Measurements from ENCODE around the gene MCTP1.

MCTP1 gene

DNA sequence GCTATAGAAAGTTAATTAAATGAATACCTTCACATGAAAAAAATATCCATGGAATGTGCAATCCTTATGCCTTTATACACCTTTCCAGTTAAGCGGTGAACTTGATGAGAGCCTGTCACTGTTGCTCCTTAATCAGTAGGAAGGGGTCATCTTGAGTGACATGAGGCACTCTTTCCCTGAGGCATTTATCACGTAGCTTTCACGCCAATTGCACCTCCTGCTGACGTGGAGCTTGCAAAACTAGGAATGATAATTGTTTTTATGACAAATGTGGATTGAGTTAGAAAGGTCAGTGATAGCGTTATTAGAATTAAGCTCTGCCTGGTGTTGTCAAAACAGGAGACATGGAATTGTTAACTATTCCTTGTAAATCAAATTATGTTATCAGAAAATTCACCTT, 586.7 kb downstream of the MCTP1 start:
- TF ChIP-seq, protein P1, sequence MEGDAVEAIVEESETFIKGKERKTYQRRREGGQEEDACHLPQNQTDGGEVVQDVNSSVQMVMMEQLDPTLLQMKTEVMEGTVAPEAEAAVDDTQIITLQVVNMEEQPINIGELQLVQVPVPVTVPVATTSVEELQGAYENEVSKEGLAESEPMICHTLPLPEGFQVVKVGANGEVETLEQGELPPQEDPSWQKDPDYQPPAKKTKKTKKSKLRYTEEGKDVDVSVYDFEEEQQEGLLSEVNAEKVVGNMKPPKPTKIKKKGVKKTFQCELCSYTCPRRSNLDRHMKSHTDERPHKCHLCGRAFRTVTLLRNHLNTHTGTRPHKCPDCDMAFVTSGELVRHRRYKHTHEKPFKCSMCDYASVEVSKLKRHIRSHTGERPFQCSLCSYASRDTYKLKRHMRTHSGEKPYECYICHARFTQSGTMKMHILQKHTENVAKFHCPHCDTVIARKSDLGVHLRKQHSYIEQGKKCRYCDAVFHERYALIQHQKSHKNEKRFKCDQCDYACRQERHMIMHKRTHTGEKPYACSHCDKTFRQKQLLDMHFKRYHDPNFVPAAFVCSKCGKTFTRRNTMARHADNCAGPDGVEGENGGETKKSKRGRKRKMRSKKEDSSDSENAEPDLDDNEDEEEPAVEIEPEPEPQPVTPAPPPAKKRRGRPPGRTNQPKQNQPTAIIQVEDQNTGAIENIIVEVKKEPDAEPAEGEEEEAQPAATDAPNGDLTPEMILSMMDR (IDR thresholded peaks at IDR 0.05; ENCODE audit: extremely low read depth, insufficient read depth, missing control alignments) = no peak
- in situ Hi-C loops (cut with MboI; ENCODE audit: low pct_unique_long_range_greater_than_20kb, low sequenced_read_pairs, unreplicated experiment) = no loop called here
- DNase-seq (ENCODE audit: low spot score) = no peak

DNA sequence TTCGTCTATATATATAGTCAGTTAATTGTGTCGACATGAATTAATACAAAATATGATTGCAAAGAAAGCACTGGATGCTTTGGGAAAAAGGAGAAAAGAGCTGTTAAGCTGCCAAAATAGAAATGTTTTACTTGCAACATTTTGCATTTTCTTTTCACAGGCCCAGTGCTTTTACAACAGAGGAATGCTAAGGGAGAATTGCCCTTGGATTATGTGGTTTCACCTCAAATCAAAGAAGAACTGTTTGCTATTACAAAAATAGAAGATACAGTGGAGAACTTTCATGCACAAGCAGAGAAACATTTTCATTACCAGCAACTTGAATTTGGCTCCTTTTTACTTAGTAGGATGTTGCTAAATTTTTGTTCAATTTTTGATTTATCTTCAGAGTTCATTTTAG, 590.2 kb downstream of the MCTP1 start:
- TF ChIP-seq, protein P1 (IDR thresholded peaks at IDR 0.05; ENCODE audit: extremely low read depth, insufficient read depth, missing control alignments) = no peak
- DNase-seq (ENCODE audit: low spot score) = no peak
- in situ Hi-C loops (cut with MboI; ENCODE audit: low pct_unique_long_range_greater_than_20kb, low sequenced_read_pairs, unreplicated experiment) = no loop called here

DNA sequence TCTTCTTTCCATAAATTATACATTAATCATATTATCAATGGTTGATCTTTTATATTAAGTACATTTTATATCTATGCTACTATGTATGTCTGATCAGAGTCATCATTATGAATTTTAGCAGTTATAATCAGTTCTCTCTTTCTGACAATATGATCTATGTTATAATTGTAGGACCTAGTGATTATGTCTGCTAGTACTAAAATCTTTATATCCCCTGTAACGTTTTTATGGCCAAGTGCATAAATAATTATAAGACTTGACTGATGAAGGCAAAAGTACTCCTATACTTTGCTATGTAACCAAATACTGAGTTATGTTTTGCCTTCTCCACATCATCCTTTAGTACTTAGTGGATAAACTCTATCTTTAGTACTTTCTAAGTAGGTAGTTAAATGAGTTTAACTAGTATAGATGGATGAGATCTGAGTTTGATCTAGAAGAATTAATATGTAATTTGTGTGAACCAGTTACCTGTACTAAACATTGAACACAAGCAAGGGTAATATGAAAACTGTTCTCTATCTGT, 591.0 kb downstream of the MCTP1 start:
- TF ChIP-seq, protein P1 (IDR thresholded peaks at IDR 0.05; ENCODE audit: extremely low read depth, insufficient read depth, missing control alignments) = no peak
- in situ Hi-C loops (cut with MboI; ENCODE audit: low pct_unique_long_range_greater_than_20kb, low sequenced_read_pairs, unreplicated experiment) = no loop called here
- DNase-seq (ENCODE audit: low spot score) = no peak

DNA sequence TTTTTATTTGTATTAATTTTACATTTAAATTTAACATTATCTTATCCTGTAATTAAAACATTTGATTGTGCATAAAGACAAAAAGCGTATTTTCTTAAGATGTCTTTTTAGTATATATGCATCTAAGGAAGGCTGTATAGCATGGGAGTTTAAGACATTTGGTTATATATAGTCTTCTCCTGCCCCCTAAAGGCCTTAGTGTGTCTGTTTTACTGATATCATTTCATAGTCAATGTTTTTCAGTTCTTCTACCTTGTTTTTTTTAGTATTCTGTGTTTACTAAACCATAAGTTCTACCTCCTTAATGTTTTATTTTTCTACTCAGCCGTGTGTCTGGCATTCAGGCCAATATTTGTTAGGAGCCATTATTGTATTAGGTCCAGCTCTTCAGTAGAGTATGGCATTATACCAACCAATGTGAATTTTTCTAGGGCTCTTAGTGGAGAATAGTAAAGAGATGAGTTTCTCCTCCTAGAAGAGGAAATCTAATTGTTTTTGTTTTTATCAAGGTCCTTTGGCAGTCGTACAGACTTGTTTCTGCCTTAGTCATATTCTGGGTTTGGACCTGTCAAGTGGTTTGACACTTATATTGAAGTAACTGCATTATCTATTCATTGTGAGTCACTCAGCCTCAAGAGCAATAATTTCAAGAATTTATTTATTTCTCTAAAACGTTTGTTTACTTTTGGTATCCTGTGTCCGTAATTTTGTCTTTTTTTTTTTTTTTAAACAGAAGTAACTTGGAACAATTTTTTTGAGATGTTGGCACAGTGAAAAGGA, 591.7 kb downstream of the MCTP1 start:
- no peak for DNase-seq (ENCODE audit: low spot score)
- in situ Hi-C loops (cut with MboI; ENCODE audit: low pct_unique_long_range_greater_than_20kb, low sequenced_read_pairs, unreplicated experiment) = no loop called here
- TF ChIP-seq, protein P1 (IDR thresholded peaks at IDR 0.05; ENCODE audit: extremely low read depth, insufficient read depth, missing control alignments) = peak; percentile 43

DNA sequence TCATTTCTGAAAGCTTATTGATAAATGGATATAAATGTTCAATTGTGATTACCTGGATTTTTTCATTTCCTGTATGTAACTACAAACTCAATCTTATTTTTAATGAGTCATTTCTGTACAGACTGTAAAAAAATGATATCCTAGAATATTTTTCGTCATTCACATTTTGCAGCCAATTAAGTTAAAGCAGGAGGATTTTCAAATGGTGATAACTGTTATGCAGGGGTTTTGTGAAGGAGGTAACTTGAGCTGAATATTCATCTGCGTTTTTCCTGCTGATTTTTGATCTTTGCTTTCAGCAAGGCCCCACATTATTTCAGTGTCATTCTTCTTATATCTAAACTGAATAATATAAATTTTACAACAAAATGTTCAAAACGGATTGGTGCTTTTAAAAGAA, 592.3 kb downstream of the MCTP1 start:
- no peak for DNase-seq (ENCODE audit: low spot score)
- in situ Hi-C loops (cut with MboI; ENCODE audit: low pct_unique_long_range_greater_than_20kb, low sequenced_read_pairs, unreplicated experiment) = no loop called here
- TF ChIP-seq, protein P1 (IDR thresholded peaks at IDR 0.05; ENCODE audit: extremely low read depth, insufficient read depth, missing control alignments) = no peak

DNA sequence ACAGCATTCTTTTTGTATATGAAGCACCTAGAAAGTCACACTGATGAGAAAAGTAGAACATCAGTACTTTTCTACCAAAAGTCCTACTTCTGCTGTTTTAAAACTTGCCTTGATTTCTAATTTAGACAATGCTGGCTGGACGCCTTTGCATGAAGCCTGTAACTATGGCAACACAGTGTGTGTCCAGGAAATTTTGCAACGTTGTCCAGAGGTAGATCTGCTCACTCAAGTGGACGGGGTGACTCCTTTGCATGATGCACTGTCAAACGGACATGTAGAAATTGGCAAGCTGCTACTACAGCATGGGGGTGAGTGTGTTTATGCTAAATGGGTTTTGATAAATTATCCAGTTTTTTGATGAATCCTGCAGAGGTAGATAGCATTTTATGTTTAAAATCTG, 592.9 kb downstream of the MCTP1 start:
- no peak for DNase-seq (ENCODE audit: low spot score)
- TF ChIP-seq, protein P1 (IDR thresholded peaks at IDR 0.05; ENCODE audit: extremely low read depth, insufficient read depth, missing control alignments) = no peak
- in situ Hi-C loops (cut with MboI; ENCODE audit: low pct_unique_long_range_greater_than_20kb, low sequenced_read_pairs, unreplicated experiment) = no loop called here
